ENCODE data around the gene LRPPRC.
"Not testable (repeated sequence)": the region's sequence is repeated elsewhere in the genome, so short reads cannot be mapped to it uniquely, and the experiment has no call there.

LRPPRC gene

DNA sequence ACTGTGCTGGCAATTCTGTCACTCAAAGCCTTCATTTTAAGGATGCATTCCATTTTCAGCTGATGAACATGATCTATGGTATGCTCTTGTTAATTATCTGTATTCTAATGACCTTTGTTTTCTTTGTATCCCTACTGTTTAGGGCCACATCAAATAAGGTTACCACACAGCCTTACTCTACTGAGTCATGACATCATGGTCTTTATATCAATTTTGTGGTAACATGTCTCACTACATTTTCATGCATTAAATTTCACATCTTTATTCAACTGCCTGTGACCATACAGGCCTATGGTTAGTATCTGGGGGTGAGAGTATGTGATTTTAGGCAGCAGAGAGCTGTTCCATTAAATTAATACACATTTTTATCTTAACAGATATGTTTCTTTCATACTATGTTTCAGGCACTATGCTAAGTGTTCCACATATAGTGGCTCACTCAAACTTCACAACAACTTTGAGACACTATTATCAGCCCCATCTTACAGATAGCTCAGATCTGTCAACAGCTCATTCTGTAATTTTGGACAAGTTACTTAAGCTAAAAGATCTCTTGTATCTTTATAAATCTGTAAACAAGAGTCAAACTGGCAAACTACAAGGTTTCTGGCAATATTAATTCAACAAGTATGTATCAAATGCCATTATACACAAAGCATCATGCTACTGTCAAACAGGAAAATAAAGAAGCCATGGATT lies 18.0 kb downstream of the LRPPRC start:
- no peak for DNase-seq

DNA sequence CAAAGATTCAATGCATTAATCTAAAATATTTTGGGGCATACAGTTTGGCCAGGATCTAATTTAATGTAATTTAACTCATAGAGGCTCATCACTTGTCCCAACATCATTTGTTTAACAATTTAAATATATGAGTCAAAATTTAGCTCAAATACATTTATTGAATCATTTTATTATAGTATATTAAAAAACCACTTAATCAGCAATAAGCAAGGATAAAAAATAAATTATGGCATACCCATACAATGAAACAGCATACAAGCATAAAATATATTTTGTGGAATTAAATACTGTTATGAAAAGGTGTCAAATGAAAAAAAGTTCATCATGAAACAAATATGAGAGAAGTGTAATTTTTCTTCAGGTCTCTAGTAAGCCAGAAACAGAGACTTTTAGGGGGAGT lies 34.9 kb downstream of the LRPPRC start:
- no peak for DNase-seq

DNA sequence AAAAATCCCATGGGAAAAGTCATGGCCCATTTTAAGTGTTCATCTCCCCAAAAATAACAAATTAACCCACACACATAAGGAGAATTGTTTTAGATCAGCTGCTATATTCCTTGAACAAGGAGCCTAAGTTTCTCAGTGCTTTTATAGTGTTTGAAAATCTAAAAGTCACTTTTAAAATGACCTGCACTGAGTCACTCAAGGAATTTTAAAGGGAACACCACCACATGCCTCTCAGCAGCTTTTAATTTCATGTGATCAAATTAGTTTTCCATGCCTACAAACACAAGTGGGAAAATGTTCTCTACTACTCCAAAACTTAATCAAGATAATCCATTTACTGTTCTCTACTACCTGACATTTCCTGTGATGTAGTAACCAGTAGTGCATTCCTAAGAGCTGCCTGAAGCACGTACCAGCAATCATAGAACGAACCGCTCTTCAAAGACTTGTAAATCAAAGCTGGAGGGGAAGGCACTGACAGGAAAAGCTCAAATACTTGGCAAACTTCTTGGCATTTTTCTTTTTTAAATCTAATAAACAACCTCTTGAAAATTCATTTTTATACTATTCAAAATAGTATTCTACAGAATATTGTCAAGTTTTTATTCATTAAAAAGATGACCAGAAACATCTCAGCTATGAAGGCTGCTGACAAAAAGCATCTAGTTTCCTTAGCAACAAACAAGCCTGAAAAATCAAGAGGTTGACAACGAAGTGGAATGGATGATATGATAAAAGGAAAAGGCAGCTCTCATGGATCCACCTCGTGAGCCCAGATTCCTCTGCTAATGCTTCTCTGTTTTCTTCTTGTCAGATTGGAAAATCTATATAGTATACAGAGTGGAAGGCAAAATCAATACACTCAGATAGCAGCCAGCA lies 37.2 kb downstream of the LRPPRC start:
- DNase-seq, result no peak

DNA sequence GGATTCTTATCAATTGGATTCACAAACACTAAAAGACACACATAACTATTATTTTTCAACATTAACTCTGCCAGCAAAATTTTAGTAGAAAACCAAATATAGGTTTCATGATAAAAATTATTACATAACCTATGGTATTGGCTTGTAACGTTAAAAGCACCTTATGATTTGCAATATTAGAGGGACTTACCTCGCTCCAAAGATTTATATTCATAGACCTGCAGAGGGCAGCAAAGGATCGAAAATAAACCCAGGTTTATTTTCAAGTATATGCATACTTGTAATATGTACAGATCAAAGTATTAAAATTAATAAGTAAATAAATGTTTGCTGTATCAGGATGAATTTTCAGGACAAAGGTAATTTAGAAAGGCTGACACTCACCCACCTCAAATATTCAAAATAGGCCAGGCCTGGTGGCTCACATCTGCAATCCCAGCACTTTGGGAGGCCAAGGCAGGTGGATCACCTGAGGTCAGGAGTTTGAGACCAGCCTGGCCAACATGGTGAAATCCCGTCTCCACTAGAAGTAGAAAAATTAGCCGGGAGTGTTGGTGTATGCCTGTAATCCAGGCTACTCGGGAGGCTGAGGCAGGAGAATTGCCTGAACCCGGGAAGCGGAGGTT lies 45.3 kb downstream of the LRPPRC start:
- DNase-seq, result no peak

DNA sequence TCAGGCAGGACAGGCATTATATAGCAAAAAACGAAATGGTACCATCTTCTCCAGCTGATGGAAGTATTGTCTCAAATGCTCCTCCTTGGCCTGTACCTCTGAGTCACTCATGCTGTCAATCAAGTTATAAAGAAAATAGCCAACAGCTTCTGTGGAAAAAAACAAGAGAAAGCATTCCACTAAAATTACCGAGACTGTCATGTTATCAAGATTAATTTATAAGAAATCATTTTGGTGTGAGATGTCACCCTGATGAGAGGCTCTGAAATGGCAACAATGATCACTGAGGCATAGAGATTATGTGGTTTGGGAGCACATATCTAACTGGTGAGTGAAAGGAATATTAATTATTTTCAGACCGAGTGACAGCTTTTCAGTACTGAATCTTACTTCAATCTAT lies 47.4 kb downstream of the LRPPRC start:
- no peak for DNase-seq

DNA sequence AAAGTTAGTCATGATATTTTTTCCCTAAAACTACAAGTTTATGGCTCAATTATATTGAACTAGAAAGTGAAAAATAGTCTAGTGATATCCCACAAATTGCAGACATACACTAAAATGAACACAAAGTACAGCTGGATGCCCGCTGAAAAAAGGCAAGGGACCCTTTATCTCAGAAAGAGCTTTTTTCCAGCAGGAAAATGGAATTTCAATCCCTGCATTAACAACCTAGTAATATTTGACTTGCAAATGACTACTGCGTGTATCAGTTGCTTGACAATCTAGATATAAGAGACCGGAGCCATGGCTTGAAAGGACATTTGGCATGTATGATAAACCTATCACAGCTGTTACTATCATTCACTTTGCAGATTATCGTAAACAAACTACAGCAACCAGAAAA lies 49.1 kb downstream of the LRPPRC start:
- no peak for DNase-seq

DNA sequence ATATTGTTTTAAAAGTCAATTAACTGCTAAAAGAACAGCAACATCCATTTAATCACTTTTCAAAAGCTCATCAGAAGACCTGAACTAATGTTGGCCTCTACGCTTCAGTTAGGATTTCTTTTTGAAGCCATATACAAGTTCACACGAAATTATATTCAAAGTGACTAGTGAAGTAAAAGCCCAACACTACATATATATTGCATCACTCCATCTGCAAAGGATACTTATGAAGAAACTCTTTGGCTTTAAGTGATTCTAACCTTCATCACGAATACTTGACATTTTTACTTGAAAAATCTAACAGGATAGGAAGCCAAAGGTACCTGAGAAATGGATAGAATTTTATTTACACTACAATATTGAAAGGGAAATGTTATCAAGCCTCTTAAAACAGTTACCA lies 50.4 kb downstream of the LRPPRC start:
- no peak for DNase-seq

DNA sequence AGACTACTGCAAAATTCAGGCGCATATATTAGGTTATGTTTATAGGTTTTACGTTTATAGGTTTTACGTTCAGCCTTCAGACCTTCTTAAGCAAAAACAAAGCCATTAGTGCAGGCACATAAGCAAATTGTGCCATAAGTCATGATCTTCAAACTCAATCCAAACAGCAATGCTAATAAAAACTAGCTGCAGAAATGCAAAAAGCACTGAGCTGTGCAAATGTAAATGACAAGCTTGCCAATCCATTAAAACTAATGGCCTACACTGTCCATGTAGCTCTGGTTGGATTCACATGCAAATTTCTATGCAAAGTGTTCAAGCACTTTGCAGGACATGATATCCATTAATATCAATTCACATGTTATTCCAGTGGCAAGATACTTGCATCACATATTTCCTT lies 50.9 kb downstream of the LRPPRC start:
- DNase-seq, result no peak

DNA sequence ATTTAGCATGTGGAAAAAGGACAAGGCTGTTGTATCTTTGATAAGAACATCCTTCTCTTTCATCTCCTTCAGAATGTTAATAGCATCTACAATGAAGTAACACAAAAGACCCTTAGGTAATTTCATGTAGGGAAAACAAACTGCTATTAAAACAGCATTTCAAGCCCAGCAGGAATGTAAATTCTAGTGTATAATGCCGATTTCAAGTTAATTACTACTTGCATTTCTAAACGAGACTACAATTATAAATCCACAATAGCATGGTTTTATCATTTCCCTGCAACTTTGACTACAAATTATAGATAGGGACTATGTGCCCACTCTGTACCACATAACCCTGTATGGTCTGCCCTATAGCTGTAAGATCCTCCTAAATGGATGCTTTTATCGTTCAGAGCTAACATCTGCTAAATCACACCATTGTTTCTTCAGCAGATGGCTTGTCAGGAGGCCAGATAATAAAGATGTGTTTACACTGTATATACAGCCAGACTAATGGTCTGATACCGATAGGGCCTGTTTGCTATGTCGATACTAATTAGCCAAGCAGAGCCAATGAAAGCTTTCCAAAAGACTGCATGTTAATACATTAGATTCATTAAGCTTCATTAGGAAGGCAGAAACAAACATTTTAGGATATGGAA lies 51.9 kb downstream of the LRPPRC start:
- DNase-seq, result no peak

DNA sequence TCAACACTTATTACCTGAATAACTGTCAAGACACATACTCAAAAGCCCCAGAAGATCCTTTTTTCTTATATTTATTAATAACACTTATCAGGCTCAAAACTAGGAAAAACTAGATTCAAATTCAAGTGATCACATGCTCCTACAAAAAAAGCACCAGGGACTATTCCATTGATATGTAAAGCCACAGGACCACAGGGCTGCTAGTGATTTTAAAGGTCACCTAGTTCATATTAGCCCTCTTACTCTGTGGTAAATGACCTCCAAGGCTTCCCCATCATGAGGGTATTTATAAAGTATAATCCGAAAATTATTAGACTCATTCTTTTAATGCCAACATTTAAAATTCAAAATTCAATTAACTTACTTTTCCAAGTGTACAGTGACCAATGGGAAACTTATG lies 52.5 kb downstream of the LRPPRC start:
- DNase-seq, result no peak

DNA sequence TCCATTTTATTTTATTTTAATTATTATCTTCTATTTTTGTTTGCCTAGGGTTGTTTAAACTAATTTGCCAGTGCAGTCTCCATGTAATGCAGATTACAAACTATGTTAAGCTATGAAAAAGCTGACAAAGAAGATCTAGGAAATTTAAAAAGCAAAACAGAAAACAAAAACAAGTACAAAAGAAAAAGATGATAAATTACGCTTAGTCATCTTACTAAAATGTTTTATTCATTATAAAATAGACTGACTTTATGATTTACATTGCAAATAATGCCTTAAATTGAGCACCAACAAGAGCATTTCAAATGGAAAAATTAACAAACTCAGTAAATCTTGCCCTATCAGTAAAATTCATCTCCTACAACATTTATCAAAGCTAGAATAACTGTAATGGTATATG lies 52.9 kb downstream of the LRPPRC start:
- no peak for DNase-seq

DNA sequence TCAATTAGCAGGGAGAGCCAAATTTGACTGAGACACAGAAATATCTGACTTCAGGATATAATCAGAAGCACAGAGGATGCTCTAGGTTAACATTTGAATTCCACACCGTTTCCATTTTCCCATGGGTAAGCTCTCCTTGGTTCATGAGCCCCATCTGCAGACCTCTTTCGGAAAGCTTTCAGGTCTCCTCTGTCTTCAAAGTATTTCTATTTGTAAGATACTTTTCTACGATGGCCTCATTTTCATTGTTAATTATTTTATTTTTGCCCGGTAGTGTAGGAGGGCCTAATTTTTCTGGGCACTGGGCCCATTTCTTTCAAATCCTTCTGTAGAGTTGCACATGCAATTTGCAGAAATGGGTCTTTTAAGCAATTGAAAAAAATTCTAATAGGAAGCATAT lies 53.8 kb downstream of the LRPPRC start:
- DNase-seq, result no peak

DNA sequence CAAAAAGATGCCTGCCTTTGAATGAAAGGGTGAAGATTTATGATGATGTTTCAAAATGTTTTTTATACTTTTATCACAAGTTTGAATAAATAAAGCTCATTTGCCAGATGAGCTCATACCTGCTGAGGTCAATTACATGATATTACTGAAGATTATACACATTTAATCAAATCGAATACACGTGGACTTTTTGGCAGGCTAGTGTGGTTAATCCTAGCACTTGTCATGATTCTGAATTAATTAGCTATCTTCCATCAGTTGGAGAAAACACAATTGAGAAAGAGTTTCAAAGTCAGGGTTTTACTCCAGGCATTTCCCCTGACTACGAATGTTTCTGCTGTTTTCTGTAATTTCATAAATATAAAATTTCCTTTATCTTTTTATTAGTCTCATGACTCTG lies 54.4 kb downstream of the LRPPRC start:
- no peak for DNase-seq

DNA sequence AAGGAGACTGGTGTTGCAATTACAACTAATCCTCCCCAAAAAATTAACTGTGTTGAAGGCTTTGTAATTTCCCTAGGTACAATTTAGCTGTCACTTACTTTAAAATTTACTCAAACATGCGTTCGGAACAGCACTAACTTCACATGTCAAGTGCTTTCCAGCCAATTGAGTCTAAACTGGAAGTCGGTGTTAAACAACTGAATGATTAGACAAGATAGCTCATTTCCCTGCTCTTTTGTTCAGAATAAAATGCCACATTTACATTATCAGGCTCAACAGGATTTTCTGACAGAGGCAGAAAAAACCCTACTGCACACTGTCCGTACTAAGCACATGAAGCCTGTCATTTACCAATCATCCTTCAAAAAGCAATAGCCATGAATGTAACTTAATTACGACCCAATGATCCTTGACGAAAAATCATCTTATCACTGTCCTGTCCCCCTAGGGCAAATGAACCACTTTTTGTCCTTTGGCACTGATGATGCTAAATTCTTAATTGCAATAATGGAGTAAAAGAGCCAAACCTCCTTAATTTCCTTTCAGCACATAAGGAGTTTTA lies 56.0 kb downstream of the LRPPRC start:
- DNase-seq, result no peak

DNA sequence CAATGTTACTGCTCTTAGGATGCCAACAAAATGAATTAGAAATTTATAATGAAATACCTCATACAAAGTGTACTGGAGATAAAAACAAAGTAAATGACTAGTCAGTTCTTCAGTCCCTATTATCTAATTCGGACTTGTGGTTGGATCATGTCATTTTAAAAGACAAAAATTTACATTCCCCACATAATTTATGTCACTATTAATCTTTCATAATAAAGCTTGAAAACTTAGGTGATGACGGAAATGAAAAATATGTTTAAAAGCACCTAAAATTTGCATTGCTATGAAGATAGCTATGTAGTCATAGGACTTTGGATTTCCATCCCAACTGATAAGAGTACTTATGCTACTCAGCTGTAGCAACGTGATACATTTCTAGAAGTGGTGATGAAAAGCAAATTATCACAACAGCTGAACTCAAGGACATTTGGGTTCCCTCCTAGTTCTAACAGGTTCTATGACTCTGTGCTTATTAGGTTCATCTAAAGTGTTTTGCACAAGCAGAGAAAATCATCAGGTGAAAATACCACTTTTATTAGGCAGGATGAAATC lies 58.4 kb downstream of the LRPPRC start:
- no peak for DNase-seq

DNA sequence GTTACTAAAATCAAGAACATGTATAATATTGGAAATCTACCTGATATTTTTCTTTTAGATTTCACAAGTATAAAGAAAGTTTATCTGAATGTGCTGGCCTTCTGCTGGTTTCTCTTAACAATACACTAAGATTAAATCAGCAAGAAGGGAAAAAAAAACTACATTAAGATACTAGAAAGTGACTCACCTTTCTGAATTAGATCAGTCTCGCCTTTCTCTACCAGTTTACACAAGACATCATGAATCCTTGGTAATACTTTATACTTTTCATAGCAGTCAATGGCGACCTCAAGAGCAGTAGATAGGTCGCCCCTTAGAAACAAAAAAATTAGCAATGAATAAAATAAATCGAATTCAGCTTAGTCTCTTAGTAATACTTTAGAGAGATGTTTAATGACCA lies 61.2 kb downstream of the LRPPRC start:
- DNase-seq, result no peak

DNA sequence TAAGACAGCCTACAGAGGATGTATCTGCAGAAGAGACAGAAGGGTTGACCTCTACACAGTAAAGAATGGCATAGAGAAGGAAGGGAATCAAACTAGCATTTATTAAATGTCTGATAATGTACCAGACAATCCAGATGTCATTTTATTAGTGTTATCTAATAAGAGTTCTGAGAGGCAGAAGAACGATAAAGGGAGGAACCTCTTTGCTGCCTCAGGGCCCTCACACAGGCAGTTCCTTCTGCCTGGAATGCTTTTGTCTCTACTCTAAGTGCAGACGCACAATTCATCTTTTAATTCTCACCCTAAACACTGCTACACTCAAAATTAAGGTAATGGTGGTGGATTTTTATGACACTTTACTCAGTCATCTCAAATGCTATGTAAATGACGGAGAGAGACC lies 64.5 kb downstream of the LRPPRC start:
- DNase-seq, result no peak

DNA sequence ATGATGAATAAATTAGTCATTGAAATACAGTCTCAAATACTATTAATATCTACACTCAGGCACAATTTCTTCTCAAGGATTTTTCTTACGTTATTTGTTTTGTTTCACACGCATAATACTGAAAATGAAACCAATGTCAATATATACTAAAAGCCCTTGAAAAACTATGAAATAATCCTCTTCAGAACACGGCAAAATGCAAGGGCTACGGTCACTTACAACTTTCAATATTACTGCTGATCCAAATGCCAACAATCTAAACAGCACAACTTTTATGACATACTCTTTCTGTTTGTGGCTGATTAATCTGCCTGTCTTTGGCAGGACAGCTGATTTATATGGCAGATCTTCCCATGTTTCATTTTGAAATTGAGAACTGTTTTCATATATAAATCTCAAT lies 68.3 kb downstream of the LRPPRC start:
- DNase-seq, result no peak

DNA sequence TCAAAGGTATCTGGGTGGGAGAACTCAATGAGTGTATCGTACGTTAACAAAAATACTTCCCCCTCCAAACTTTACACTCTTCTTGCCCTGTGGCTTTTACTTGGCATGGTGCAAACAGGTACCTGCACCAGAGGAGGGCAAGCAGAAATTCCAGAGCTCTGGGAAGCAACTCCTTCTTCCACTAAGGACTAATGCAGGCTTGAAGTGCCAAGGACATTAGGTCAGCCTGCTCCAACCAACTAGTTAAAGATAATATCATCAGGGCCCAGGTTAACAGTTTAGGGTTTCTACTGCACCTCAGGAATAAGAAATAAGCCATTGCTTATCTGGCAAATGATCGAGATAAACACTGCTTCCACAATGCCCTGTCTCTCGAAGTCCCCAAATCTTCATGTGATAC lies 70.4 kb downstream of the LRPPRC start:
- no peak for DNase-seq

DNA sequence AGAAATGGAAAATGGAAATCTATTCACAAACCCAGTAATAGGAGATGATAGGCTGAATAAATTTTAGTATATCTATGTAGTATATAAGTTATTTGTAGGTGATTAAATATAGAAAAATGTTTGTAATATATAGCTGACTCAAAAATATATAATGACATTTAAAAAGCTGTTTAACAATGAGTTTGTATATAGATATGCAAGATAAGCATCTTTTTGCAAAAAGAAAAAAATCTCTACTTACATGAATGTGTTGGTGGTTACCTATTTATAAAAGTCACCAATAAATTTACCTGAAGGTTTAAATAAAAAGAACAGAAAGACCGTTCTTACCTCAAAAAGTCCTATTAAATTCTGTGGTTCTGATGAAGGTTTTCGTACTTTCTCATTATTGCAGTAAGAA lies 71.3 kb downstream of the LRPPRC start:
- DNase-seq, result no peak

DNA sequence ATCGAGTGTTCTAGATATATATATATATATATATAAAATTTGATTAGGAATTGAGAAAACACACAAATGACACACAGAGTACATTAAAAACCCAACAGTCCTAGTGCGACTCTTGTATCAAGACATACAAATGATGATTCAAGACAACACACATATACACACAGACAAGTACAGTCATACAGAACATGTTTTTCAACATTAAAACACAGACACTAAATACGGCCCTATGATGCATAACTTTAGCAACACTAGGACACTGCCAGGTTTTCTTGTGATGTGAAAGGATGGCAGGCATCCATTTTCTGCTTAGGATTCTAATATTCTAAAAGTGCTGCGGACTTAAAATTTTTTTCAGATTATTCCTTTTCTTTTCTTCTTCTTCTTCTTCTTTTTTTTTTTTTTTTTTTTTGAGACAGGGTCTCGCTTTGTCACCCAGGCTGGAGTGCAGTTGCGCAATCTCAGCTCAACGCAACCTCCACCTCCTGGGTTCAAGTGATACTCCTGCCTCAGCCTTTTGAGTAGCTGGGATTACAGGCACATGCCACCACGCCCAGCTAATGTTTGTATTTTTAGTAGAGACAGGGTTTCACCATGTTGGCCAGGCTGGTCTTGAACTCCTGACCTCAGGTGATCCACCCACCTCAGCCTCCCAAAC lies 84.5 kb downstream of the LRPPRC start:
- DNase-seq, result not testable (repeated sequence)

DNA sequence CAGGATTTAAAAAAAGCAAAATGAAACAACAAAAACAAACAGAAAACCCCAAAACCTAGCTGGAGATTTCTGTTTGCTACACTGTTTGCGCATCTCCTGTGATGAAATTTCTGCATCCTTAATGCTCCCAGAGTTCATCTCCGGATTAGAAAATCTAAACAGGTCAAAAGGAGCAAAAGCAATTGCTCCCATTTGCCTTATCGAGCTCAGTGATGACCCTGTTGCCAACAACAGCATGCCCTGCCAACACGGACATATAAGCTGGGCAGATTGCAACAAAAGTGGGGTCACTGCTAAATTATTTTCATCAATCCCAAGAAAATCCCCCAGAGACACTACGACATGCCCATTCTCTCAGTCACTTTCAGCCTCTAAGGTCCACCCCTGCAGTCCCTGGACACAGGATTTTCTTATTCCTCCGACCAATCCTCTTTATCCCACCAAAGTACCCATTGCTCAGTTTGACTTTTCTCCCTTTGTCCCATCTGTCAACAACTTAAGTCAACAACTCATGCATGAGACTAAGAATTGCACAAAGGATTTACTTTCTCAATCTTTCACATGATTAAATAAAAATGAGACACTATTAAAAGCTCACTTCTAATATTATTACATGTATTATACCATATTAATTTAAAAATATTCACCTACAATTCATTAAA lies 89.2 kb downstream of the LRPPRC start:
- no peak for DNase-seq

All from GDM1 (cell line).